Esophagus muscularis mucosa (tissue), 3 donors: ENCODE data around the gene NOL3.
A peak's percentile ranks its signal among the peaks of the same experiment; 100 is the strongest.

Experiments
- EP300 ChIP-seq: sonication (generic); formaldehyde crosslinking; IDR thresholded peaks from one replicate; pipeline ENCODE4 v1.6.1; 2017; ENCODE audit warnings: antibody characterized with exemption
- TF ChIP-seq, protein P1 (sequence below), 3 experiments: fragments of 200-600 bp in 2 of 3; fragments of 450-650 bp in 1 of 3; sonication (generic) in 2 of 3; IDR thresholded peaks; one replicate each; pipeline ENCODE4 v1.5.1; 2017 to 2019; ENCODE audit warnings: antibody characterized with exemption in 3 of 3, mild to moderate bottlenecking in 2 of 3, moderate library complexity in 1 of 3

GRCh38 chr16:67183627-67184452, 13.5 kb downstream of the NOL3 start, which contains the start of gene MATCAP1:
- TF ChIP-seq EP300 = peak; percentile 78
- TF ChIP-seq, protein P1, sequence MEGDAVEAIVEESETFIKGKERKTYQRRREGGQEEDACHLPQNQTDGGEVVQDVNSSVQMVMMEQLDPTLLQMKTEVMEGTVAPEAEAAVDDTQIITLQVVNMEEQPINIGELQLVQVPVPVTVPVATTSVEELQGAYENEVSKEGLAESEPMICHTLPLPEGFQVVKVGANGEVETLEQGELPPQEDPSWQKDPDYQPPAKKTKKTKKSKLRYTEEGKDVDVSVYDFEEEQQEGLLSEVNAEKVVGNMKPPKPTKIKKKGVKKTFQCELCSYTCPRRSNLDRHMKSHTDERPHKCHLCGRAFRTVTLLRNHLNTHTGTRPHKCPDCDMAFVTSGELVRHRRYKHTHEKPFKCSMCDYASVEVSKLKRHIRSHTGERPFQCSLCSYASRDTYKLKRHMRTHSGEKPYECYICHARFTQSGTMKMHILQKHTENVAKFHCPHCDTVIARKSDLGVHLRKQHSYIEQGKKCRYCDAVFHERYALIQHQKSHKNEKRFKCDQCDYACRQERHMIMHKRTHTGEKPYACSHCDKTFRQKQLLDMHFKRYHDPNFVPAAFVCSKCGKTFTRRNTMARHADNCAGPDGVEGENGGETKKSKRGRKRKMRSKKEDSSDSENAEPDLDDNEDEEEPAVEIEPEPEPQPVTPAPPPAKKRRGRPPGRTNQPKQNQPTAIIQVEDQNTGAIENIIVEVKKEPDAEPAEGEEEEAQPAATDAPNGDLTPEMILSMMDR (IDR thresholded peaks at IDR 0.05) = peak in 1 of 3 experiments; percentile 7
